GM12878 (cell line): Measurements from ENCODE around the gene PLOD3. TPM values are rescaled to one million over a fixed set of nuclear protein-coding genes. Genes with fewer than 3 reads are reported as not detected.

ENCODE experiments used
- ATF3 ChIP-seq: IDR thresholded peaks from 2 replicates; pipeline ENCODE4 v1.6.1; 2011; ENCODE audit warnings: low read depth, mild to moderate bottlenecking, low read length, moderate library complexity, borderline replicate concordance; ENCODE audit errors: extremely low read depth
- CEBPB ChIP-seq, 2 experiments: fragments of 150-350 bp in 1 of 2; IDR thresholded peaks; 2 replicates each; pipeline ENCODE4 v1.6.1; 2012 to 2014; ENCODE audit warnings: low read depth in 2 of 2, low read length in 2 of 2, borderline replicate concordance in 1 of 2, inconsistent platforms in 1 of 2
- EED ChIP-seq: sonication (generic); IDR thresholded peaks from 2 replicates; pipeline ENCODE4 v1.6.1; 2016; ENCODE audit warnings: antibody characterized with exemption, low read depth
- HDAC6 ChIP-seq: fragments of 200-600 bp; sonication (generic); IDR thresholded peaks from one replicate; pipeline ENCODE4 v1.8.0; 2017; ENCODE audit warnings: antibody characterized with exemption; ENCODE audit not compliant: unreplicated experiment
- HDGF ChIP-seq: fragments of 450-650 bp; IDR thresholded peaks from 2 replicates; pipeline ENCODE4 v1.6.1; 2016; ENCODE audit warnings: antibody characterized with exemption
- HSF1 ChIP-seq: fragments of 150-350 bp; IDR thresholded peaks from 2 replicates; pipeline ENCODE4 v1.6.1; 2014; ENCODE audit warnings: mild to moderate bottlenecking, low read depth, low read length
- IRF4 ChIP-seq: IDR thresholded peaks from 2 replicates; pipeline ENCODE4 v1.6.1; 2011; ENCODE audit warnings: low read depth, low read length
- JUNB ChIP-seq: IDR thresholded peaks from 2 replicates; pipeline ENCODE4 v1.6.1; 2016; ENCODE audit warnings: antibody characterized with exemption, mild to moderate bottlenecking
- MYB ChIP-seq: fragments of 150-350 bp; IDR thresholded peaks from 2 replicates; pipeline ENCODE4 v1.6.1; 2014; ENCODE audit warnings: mild to moderate bottlenecking, low read depth, low read length, borderline replicate concordance
- NBN ChIP-seq: fragments of 450-650 bp; IDR thresholded peaks from 2 replicates; pipeline ENCODE4 v1.6.1; 2016
- NFIC ChIP-seq: IDR thresholded peaks from 2 replicates; pipeline ENCODE4 v1.6.1; 2012; ENCODE audit warnings: low read depth, mild to moderate bottlenecking, inconsistent platforms, low read length, moderate library complexity
- NFYA ChIP-seq: IDR thresholded peaks from 2 replicates; pipeline ENCODE4 v1.6.1; 2011; ENCODE audit warnings: low read depth, mild to moderate bottlenecking, low read length, improper control_type of control experiment, borderline replicate concordance
- POLR2A ChIP-seq: IDR thresholded peaks from 2 replicates; pipeline ENCODE4 v1.6.1; 2011; ENCODE audit warnings: low read depth, mild to moderate bottlenecking, low read length
- RBBP5 ChIP-seq: fragments of 200-600 bp; sonication (generic); conservative IDR thresholded peaks from 2 replicates; pipeline ENCODE4 v1.6.1; 2016
- RFX5 ChIP-seq: IDR thresholded peaks from 2 replicates; pipeline ENCODE4 v1.6.1; 2011; ENCODE audit warnings: low read depth, low read length, improper control_type of control experiment
- SMAD5 ChIP-seq: IDR thresholded peaks from 2 replicates; pipeline ENCODE4 v1.6.1; 2016; ENCODE audit warnings: antibody characterized with exemption, low read depth
- ZNF687 ChIP-seq: fragments of 450-650 bp; IDR thresholded peaks from 2 replicates; pipeline ENCODE4 v1.6.1; 2017; ENCODE audit warnings: mild to moderate bottlenecking, moderate library complexity
- polyA plus RNA-seq, 11 experiments: library from polyadenylated mRNA; depleted of rRNA in 4 of 11; unstranded in 6 of 11; stranded (reverse) in 5 of 11; fragments of >200 nt; fragmentation: Nextera tagmentation in 4 of 11; fragmentation: Illumina TruSeq in 1 of 11; extraction: Ambion mirVana in 4 of 11; extraction: Trizol in 1 of 11; gene quantifications; 1 replicate in 1 of 11; 2 replicates in 10 of 11; pipeline versions ENCODE4 v1.2.1 to v1.2.3, GENCODE V29; 2011 to 2016; ENCODE audit warnings: inconsistent platforms in 2 of 11, missing spikeins in 2 of 11, low read depth in 1 of 11
- total RNA-seq, 4 experiments: library from RNA; depleted of rRNA in 3 of 4; stranded (reverse); fragments of >200 nt in 3 of 4; fragmentation: Illumina TruSeq in 1 of 4; extraction: Trizol in 1 of 4; gene quantifications; 2 replicates each; pipeline versions ENCODE4 v1.2.1 to v1.2.3, GENCODE V29; 2013 to 2021
- TF ChIP-seq, protein P1 (sequence below): fragments of 450-650 bp; IDR thresholded peaks from 2 replicates; pipeline ENCODE4 v1.6.1; 2018; ENCODE audit warnings: mild to moderate bottlenecking, low read depth, moderate library complexity; ENCODE audit not compliant: partially characterized antibody
- TF ChIP-seq, protein P2 (sequence below): fragments of 450-650 bp; formaldehyde crosslinking; IDR thresholded peaks from 2 replicates; pipeline ENCODE4 v1.4.0; 2022; ENCODE audit warnings: mild to moderate bottlenecking, moderate library complexity

PLOD3 gene
- total and polyA plus RNA-seq, 10 of the 15 experiments (the other 5 are each of a cell fraction or from before 2014, with no cell fraction given) = 0.53 to 27.8 (median 15.1) TPM

DNA sequence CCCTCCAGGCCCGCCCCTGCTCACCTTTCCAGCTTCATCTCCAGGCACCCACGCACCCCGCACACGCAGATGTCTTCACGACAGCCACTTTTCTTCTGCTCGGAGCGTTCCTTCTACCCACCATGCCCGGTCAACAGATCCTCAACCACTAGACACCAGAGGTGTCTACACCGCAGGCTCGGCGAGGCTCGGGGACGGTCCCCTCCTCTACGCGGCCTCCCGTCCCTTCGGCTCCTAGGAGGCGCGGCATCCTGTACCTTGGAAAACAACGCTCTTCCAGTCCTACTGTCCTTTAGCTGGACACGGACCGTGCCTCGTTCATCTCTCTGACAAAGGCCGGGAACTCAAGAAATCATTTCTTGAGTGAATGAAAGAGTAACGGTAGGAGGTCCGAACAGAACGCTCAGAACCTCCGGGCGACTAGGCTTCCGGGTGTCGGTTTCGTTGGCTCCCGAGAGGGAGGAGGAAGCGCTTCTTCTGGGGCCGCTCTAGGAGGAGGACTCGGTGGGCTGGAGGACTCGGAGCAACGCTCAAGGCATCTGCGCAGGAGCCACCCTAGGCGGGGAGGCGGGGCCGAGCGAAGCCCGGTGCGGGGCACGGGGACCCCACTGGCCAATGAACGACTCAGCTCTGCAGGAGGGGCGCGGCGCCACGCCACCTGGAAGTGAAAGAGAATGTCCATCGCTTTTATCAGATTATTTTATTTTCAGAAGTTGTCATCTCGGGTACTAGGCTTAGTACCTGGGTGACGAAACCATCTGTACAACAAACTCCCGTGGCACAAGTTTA lies 34.7 kb upstream of the PLOD3 start (continued):
- TF ChIP-seq RBBP5 (no peak), HDGF (no peak), SMAD5 (peak; percentile 78; the same call in 1 of the 2 replicates), POLR2A (peak; percentile 86), NBN (peak; percentile 51), EED (no peak), HSF1 (no peak), ZNF687 (no peak; the same call in 1 of the 2 replicates), CEBPB (IDR thresholded peaks at IDR 0.05; ENCODE audit: borderline replicate concordance in 1 of 2, low read depth in 2 of 2, low read length in 2 of 2) (no peak), NFIC (no peak), IRF4 (no peak), ATF3 (peak; percentile 48; the same call in 1 of the 2 replicates), HDAC6 (no peak), RFX5 (no peak), MYB (no peak), NFYA (no peak), JUNB (no peak)
- TF ChIP-seq, protein P1, sequence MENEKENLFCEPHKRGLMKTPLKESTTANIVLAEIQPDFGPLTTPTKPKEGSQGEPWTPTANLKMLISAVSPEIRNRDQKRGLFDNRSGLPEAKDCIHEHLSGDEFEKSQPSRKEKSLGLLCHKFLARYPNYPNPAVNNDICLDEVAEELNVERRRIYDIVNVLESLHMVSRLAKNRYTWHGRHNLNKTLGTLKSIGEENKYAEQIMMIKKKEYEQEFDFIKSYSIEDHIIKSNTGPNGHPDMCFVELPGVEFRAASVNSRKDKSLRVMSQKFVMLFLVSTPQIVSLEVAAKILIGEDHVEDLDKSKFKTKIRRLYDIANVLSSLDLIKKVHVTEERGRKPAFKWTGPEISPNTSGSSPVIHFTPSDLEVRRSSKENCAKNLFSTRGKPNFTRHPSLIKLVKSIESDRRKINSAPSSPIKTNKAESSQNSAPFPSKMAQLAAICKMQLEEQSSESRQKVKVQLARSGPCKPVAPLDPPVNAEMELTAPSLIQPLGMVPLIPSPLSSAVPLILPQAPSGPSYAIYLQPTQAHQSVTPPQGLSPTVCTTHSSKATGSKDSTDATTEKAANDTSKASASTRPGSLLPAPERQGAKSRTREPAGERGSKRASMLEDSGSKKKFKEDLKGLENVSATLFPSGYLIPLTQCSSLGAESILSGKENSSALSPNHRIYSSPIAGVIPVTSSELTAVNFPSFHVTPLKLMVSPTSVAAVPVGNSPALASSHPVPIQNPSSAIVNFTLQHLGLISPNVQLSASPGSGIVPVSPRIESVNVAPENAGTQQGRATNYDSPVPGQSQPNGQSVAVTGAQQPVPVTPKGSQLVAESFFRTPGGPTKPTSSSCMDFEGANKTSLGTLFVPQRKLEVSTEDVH = peak; percentile 75
- TF ChIP-seq, protein P2, sequence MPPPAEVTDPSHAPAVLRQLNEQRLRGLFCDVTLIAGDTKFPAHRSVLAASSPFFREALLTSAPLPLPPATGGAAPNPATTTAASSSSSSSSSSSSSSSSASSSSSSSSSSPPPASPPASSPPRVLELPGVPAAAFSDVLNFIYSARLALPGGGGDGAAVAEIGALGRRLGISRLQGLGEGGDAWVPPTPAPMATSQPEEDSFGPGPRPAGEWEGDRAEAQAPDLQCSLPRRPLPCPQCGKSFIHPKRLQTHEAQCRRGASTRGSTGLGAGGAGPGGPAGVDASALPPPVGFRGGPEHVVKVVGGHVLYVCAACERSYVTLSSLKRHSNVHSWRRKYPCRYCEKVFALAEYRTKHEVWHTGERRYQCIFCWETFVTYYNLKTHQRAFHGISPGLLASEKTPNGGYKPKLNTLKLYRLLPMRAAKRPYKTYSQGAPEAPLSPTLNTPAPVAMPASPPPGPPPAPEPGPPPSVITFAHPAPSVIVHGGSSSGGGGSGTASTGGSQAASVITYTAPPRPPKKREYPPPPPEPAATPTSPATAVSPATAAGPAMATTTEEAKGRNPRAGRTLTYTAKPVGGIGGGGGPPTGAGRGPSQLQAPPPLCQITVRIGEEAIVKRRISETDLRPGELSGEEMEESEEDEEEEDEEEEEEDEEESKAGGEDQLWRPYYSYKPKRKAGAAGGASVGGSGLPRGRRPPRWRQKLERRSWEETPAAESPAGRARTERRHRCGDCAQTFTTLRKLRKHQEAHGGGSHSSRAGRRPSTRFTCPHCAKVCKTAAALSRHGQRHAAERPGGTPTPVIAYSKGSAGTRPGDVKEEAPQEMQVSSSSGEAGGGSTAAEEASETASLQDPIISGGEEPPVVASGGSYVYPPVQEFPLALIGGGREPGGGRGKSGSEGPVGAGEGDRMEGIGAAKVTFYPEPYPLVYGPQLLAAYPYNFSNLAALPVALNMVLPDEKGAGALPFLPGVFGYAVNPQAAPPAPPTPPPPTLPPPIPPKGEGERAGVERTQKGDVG (CRISPR knock-in tag) = no peak
